HG02981 (cell line): ENCODE results near the gene RIOK3.
A peak's percentile ranks its signal among the peaks of the same experiment; 100 is the strongest.
"Not testable (repeated sequence)": the region's sequence is repeated elsewhere in the genome, so short reads cannot be mapped to it uniquely, and the experiment has no call there.

Source experiments
- ATAC-seq: cut with Tn5 transposase; IDR thresholded peaks from one replicate; pipeline ENCODE4 v1.9.1; 2021; ENCODE audit warnings: mild to moderate bottlenecking, moderate library complexity; ENCODE audit not compliant: unreplicated experiment

The RIOK3 gene, protein sequence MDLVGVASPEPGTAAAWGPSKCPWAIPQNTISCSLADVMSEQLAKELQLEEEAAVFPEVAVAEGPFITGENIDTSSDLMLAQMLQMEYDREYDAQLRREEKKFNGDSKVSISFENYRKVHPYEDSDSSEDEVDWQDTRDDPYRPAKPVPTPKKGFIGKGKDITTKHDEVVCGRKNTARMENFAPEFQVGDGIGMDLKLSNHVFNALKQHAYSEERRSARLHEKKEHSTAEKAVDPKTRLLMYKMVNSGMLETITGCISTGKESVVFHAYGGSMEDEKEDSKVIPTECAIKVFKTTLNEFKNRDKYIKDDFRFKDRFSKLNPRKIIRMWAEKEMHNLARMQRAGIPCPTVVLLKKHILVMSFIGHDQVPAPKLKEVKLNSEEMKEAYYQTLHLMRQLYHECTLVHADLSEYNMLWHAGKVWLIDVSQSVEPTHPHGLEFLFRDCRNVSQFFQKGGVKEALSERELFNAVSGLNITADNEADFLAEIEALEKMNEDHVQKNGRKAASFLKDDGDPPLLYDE

DNA sequence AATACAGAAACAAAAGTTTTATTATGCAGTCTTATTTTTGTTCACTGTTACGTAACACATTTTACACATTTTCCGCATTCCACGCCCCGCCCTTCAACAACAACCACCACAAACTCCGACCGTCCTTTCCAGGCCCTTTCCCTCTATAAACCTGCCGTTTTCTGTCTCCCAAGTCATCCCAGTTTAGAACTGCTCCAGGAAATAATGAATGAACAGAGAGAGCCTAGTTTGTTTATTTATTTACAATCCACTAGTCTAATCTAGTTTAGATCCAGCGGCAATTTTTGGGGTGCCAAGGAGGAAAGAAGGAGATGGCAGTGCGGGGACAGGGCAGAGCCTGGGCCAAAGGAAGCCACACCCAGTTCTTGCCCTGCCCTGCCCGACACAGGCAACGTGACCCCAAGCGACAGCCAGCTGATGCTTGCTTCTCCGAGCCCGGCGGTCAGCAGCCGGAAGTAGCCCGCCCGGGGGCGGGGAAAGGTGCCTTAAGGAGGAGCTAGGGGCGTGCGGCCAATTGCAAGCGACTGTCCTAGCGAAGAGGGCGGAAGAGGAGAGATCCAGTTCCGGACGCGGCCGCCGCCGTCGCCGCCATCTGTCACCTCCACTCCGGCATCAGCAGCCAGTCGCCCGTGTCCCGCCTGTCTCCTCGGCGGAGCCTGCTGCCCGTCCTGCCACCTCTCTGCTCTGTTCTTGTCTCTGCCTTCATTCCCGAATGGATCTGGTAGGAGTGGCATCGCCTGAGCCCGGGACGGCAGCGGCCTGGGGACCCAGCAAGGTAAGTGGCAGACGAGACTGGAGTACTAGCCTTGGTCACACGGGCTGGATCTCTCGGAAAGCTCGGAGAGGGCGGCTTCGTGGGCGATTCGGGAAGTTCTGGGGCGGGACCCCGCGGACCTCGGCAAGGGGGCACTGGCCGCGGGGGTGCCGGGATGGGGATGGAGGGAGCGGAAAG lies at the start of gene RIOK3:
Gene RIOK3 (plus strand): TSS at position 560 of the 952 bp plus-strand sequence. CDS start 153 bp downstream, at position 713.
- ATAC-seq, result peak; percentile 97

DNA sequence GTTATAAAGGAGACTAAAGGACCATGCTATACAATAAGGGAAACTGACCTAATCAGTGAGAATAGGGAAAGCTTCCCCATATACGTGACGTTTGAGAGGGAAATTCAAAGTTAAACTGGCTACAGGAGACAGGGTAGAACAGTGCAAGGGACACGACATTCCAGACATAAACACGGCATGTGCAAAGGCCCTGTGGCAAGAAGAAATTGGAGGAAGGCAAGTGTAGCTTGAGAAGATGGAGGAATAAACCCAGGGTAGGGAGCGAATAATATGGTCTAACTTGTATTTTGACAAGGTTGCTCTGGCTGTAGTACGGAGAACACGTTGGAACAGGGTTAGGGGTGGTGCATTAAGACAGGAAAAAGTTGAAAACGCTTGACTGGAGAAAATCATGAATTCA lies 49.8 kb upstream of the RIOK3 start:
- no peak for ATAC-seq

DNA sequence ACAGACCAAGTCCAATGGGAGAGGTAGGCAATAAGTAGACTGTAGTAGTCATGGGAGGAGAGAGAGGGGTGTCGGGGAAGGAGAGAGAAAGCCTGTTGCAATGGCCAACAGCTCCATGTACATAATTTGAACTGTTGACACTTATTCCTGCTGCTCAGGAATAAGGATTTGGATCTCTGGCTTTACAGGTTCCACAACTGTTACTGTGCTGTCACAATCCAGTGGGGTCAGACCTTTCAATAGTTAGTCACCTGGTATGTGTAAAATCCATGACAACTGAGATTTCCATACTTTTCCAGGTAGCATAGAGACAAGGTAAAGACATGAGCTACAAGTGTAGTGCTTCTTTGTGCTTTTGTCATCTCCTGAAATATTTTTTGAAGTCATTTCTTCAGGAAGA lies 47.5 kb upstream of the RIOK3 start:
- ATAC-seq, result no peak

DNA sequence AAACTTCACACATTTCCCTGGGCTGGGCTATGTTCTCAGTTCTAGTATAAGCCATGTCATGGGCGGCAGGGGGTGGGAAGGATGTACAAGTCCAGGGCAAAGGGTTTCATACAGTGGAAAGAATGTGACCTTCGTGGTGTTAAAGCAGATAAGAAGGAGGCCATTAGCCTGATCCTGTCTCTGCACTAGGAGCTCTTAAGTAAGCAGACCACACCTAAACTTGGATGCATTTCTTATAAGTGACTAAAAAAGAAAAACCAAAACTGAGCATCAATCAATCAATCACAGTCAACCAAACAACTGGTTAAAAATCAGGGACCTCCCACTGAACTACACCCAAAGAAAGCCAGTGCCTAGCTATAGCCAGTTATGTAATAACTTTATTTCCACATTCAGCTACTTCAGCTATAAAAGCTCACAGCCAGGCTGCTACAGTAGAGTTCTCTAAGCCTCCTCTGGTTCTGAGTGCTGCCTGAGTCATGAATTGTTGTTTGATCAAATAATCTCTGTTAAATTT lies 46.8 kb upstream of the RIOK3 start:
- no peak for ATAC-seq

DNA sequence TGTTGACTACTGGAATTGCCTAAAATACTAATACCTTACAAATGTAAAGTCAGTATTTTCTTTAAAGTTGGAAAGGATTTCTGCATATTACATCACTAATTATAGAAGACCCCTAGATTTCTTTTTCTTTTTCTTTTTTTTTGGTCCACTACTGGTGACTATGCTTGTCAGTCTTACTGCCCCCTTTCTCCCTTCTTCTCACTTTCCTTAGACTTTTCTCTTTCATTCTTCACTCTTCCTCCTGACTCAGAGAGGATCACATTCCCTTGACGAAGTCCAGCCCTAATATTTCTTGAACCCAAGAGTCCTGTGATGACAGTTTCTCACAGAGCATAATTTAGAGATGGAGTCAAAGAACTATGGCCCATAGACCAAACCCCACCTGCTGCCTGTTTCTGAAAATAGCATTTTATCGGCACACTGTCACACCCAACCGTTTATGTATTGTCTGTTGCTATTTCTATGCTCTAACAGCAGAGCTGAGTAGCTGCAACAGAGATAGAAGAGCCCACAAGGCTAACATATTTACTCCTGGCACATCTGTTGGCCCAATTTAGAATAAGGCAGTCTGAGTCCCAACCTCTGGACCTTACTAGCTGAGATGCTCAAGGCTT lies 40.6 kb upstream of the RIOK3 start:
- no peak for ATAC-seq

DNA sequence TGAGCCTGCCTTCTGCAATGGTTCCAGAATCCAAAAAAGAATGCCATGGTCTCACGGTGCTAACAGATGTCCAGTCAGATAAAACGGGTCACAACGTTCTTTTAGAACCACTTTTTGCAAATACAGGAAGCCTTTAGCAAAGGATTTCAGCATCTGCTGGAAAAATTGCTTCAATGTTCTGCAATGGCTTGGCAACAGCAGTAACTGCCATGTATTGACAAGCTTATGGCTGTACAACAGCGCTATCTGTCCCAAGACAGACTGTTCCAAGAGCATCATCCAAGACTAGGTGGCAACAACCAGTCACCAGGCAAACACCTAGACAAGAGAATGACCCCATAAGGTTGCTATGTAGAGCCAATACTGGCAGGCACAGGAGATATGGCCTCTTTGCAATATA lies 37.6 kb upstream of the RIOK3 start:
- ATAC-seq, result no peak

DNA sequence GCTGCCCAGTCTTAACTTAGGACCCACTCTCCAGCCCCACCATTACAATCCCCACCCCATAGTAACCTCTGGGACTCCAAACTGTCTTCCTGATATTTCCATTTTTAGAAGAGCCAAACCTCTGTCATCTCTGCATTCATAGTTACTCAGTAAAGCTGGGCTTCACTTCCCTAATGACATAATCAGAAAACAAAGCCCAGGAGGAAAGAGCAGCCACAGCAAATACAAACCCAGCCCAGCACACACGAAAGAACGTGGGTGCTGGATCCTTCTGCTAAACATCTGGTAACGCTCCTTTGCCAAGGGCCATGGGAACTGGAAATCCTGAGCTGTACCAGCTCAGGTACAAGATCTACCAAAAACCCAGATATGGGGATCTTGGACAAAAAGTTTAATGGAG lies 36.8 kb upstream of the RIOK3 start:
- ATAC-seq, result no peak

DNA sequence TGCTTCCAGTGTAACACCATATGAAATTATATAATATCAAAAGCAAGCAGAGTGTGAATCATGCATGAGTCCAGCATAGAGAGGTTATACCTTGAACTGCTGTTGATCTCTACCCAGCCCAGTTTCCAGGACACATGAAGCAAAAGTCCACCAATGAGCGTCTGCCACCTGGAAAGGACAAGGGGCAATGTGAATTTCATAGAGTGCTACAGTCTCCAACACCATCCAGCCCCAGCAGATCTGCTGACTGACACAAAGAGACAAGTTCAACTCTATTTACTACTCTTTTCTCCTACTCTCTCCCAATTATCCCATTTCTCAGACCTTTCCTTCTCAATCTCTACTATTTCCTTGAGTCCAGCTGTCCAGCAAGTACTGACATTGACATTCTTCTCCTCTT lies 31.8 kb upstream of the RIOK3 start:
- ATAC-seq, result no peak

DNA sequence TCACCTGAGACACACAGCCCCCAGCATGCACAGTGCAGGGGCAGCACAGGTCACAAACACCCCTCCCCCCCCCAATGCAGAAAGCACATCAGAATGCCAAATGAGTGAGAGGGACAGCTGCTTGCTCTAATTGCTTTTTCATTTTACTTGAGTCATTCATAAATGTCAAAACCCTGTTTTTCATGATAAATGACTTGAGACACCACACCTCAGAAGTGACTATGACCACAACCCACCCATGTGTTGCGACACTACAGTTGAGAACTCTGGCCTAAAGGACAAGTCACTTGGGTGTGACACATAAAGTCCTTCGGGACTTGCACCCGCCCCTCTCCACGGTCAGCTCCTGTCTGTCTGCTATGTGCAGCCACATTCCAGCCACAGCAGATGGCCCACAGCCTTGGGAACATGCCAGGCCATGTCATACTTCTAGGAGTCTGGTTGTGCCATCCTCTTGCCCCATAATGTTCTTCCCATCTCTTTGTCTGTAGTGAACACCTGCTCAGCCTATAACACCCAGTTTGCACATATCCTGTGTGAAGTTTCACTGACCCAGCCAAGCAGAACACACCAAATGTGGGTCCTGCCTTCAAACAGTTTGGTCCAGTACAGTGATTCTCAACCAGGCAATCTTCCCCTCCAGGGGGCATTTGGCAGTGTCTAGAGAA lies 30.2 kb upstream of the RIOK3 start:
- ATAC-seq, result peak; percentile 92

DNA sequence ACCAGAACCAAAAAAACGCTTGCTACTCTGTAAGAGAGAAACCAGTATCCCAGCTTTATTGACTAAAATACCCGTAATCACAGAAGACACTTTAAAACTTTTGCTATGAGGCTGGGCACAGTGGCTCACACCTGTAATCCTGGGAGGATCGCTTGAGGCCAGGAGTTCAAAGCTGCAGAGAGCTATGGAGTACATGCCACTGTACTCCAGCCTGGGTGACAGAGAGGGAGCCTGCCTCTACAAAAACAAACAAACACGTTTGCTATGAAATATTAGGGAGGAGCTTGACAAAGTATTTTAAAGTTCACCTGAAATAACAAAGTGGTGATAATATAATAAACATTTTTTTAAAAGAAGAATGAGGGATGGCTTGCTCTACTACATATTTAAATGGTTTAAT lies 28.5 kb upstream of the RIOK3 start:
- no peak for ATAC-seq

DNA sequence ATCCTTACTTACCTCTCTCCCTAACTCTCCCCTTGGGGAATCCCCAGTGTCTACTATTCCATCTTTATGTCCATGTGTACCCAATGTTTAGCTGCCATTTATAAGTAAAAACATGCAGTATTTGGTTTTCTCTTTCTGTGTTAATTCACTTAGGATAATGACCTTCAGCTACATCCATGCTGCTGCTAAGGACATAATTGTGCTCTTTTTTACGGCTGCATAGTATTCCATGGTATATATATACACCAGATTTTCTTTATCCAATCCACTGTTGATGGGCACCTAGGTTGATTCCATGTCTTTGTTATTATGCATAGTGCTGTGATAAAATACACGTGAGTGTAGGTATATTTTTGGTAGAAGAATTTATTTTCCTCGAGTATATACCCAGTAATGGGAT lies 24.3 kb upstream of the RIOK3 start:
- ATAC-seq, result no peak

DNA sequence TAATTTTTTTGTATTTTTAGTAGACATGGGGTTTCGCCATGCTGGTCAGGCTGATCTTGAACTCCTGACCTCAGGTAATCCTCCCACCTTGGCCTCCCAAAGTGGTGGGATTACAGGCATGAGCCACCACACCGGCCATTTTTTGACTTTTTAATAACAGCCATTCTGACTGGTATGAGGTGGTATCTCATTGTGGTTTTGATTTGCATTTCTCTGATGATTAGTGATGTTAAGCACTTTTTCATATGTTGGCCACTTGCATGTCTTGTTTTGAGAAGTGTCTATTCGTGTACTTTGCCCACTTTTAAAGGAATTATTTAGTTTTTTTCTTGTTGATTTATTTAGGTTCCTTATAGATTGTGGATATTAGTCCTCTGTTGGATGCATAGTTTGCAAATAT lies 23.5 kb upstream of the RIOK3 start:
- not testable (repeated sequence) for ATAC-seq

DNA sequence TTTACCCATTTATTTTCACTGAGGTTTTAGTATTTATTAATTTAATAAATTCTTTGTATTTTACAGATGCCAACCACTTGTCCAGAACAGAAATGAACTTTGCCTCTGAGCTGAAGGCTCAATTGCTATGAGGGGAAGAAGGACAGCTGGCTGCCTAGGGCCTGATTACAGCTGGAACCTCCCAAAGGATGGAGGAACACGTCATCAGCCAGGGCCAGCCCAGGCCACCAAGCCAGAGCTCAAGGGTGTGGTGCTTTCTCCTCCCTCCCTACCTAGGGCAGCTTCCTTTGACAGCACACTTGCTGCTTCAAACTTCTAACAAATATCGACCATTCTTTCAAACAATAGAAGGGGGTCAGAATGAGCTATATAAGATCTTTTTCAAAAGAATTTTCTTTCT lies 19.7 kb upstream of the RIOK3 start:
- no peak for ATAC-seq

DNA sequence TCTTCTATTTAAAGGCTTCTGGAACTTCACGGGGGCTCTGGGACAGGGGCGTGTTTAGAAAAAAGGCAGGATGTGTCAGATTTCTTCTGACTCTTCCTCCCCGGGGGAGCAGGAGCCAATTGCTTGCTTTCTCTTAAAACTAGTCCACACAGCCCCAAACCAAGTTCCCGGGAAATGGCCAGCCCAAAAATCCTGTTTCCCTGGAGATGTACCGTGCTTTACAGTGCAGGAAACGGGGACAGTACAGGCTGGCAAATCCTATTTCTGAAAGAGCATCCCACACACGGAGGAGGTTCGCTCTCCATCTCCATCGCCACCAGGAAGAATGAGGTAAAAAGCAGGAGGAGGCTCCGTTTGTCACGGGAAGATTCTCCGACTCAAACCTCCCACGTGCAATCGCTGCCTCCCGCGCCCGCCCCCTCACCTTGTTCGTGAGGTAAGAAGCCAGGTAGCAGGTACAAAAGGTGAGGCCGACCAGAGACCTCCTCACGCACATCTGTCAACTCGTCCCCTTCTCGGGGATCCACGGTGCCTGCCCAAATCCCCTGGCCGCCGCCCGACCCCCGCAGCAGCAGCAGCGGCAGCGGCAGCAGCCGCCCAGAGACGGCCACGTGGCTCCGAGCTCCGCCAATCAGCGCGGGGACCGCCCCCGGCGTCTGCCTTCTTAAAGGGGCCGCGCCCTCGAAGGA lies 15.6 kb upstream of the RIOK3 start:
- ATAC-seq, result peak; percentile 98

DNA sequence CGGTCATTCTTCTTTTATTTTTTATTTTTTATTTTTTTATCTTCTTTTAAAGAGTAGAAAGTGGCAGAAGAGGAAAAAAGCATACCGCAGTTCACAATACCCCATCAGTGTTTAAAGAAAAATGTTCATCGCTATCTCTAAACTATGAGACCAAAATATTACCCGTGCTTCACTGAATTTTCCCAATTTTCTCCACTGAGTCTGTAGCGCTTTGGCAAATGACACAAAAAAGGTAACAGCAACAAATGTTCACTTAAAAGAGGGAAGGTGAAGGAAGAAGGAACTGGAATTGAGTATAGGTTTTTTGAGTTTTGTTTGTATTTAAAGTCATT lies 15.1 kb upstream of the RIOK3 start:
- no peak for ATAC-seq

DNA sequence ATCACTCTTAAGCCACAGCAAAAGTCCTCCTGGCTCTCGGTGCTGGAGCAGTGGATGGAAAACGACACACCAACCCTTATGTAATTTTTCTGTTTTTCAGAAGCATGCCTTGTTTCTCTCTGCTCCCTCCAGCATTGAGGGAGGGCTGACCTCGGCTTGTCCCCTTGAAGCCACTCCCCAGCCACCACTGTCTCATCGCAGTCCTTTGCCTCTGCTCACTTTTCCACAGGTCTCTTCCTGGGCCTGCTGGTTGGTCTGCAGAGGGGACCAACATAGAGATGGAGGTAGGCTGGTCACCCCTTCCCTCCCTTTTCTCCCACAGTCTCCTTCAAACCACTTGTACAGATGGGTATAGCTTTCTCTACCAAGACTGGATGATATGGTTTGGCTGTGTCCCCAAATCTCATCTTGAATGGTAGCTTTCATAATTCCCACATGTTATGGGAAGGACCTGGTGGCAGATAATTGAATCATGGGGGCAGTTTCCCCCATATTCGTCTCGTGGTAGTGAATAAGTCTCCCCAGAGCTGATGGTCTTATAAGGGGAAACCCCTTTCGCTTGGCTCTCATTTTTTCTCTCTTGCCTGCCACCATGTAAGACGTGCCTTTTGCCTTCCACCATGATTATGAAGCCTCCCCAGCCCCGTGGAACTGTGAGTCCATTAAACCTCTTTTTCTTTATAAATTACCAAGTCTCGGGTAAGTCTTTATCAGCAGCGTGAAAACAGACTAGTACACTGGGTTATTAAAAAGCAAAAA lies 14.3 kb upstream of the RIOK3 start:
- ATAC-seq, result no peak

DNA sequence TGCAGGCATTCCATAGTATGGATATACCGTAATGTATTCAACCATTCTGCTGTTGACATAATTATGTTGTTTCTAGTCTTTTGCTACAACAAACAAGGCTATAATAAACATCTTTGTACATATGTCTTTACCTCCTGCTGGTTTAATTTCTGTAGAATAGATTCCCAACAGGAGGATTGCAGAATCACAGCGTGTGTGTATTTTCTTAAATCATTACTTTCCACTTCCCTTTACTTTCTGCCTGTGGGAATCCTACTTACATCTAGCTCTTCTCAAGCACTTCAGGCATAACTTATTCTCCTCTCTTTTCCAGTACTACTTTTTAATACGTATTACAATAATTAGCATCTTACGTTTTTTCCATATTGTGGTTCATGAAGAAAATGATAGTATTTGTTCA lies 13.0 kb upstream of the RIOK3 start:
- ATAC-seq, result no peak

DNA sequence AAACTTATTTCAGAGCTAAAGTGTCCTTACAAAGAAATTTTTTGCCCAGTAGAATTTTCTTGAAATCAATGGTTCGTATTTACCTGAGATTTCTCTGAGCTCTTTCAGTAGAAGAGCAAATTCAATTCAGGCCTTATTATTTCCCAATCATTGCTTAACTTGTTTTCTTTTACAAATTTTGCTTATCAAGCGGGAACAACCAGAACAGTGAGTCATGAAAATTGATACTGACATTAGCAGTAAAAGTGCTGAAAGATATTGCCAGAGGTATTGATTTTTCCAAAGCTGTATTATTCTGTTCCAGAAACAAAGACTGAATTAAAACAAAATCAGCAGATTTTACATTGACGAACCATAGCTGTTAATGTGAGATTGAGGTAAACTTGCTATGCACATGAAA lies 10.1 kb upstream of the RIOK3 start:
- ATAC-seq, result no peak

DNA sequence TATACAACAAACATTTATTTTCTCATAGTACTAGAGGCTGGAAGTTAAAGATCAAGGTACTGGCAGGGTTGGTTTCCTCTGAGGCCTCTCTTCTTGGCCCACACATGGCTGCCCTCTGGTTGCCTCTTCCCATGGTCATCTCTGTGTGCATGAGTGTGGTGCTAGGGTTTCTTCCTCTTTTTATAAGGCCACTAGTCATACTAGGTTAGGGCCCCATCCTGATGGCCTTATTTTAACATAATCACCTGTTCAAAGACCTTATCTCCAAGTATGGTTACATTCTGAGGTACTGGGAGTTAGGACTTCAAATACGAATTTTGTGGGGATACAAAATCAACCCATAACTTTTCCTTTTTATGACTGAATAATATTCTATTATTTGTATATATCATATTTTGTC lies 4.8 kb upstream of the RIOK3 start:
- ATAC-seq, result no peak
